ENCODE results near the gene WNT3A.
A peak's percentile ranks its signal among the peaks of the same experiment; 100 is the strongest.

WNT3A gene

DNA sequence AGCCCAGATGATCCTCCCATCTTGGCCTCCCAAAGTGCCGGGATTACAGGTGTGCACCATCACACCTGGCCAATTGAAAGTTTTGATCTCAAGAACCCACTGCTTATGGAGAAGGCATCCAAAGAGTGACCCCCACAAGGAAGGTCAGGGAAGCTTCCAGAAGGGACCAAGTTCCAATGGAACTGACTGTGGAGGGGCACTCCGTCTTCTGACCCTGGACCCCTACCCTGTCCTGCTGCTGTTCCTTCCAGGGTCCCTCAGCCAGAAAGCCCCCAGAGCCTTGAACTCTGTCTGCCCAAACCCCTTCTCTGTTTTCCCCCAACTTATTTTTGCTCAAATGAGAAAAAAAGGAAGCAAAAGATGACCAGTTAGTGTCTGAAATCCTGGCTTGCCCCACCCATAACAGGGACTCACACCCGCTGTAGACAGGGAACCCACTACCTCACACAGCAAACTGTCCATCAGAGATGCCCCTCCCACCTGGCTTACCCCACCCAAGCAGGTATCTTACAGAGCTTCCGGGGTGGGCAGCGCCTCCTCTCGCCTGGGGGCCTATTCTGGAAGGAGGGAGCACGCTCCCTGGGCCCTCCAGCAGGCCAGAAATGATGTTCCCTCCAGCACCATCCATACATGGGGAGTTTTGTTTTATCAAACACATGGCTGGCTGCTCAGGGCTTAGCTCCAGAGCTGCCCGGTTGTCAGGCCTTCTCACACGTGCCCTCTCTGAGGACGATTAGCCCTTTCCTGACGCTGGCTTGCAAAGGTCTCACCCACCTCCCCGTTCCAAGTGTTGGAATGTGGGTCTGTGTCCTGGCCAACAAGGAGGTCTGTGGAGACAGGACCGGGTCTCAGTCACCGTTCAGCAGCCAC lies 3.1 kb upstream of the WNT3A start:
- Histone ChIP-seq H3K4me3 (ENCODE audit: low read length, poor library complexity, severe bottlenecking) (no peak overlapping the region), H3K36me3 (ENCODE audit: insufficient read depth, low read length) (no peaks in the 10 kb centered on the region), H3K79me2 (ENCODE audit: insufficient read depth, low read length) (no peaks in the 10 kb centered on the region), H3K27me3 (ENCODE audit: insufficient read depth, low read length, poor library complexity, severe bottlenecking) (no peaks in the 10 kb centered on the region), H3K9ac (ENCODE audit: low read depth, low read length, poor library complexity, severe bottlenecking) (no peak overlapping the region), H4K20me1 (ENCODE audit: insufficient read depth, low read length, poor library complexity, severe bottlenecking) (no peaks in the 10 kb centered on the region), H3F3A (ENCODE audit: low read depth) (no peaks in the 10 kb centered on the region), H3K4me1 (ENCODE audit: insufficient read depth, low read length, poor library complexity, severe bottlenecking) (no peaks in the 10 kb centered on the region), H2AFZ (ENCODE audit: low read length) (no peak overlapping the region), H3K9me3 (ENCODE audit: insufficient read depth, low read depth, low read length) (no peaks in the 10 kb centered on the region), H3K9me2 (replicated peaks; ENCODE audit: low read depth, low read length) (no peaks in the 10 kb centered on the region), H3K4me2 (ENCODE audit: low read depth, low read length, poor library complexity, severe bottlenecking) (no peak overlapping the region)
- TF ChIP-seq, protein P1, sequence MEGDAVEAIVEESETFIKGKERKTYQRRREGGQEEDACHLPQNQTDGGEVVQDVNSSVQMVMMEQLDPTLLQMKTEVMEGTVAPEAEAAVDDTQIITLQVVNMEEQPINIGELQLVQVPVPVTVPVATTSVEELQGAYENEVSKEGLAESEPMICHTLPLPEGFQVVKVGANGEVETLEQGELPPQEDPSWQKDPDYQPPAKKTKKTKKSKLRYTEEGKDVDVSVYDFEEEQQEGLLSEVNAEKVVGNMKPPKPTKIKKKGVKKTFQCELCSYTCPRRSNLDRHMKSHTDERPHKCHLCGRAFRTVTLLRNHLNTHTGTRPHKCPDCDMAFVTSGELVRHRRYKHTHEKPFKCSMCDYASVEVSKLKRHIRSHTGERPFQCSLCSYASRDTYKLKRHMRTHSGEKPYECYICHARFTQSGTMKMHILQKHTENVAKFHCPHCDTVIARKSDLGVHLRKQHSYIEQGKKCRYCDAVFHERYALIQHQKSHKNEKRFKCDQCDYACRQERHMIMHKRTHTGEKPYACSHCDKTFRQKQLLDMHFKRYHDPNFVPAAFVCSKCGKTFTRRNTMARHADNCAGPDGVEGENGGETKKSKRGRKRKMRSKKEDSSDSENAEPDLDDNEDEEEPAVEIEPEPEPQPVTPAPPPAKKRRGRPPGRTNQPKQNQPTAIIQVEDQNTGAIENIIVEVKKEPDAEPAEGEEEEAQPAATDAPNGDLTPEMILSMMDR (conservative IDR thresholded peaks at IDR 0.05; ENCODE audit: low read length), result no peak
- TF ChIP-seq EZH2phosphoT487 (IDR thresholded peaks at IDR 0.05; ENCODE audit: borderline replicate concordance), result no peak

GRCh38 chr1:228004331-228004855 lies 2.4 kb upstream of the WNT3A start:
- H3F3A ChIP-seq (ENCODE audit: low read depth), result no peaks in the 10 kb centered on the region
- no peaks in the 10 kb centered on the region for H3K4me1 ChIP-seq (ENCODE audit: insufficient read depth, low read length, poor library complexity, severe bottlenecking)
- no peak overlapping the region for H3K4me3 ChIP-seq (ENCODE audit: low read length, poor library complexity, severe bottlenecking)
- no peak overlapping the region for H3K4me2 ChIP-seq (ENCODE audit: low read depth, low read length, poor library complexity, severe bottlenecking)
- no peaks in the 10 kb centered on the region for H3K79me2 ChIP-seq (ENCODE audit: insufficient read depth, low read length)
- no peak for TF ChIP-seq EZH2phosphoT487 (IDR thresholded peaks at IDR 0.05; ENCODE audit: borderline replicate concordance)
- TF ChIP-seq, protein P1 (conservative IDR thresholded peaks at IDR 0.05; ENCODE audit: low read length), result peak; percentile 50
- no peaks in the 10 kb centered on the region for H3K27me3 ChIP-seq (ENCODE audit: insufficient read depth, low read length, poor library complexity, severe bottlenecking)
- H3K9me3 ChIP-seq (ENCODE audit: insufficient read depth, low read depth, low read length), result no peaks in the 10 kb centered on the region
- no peak overlapping the region for H3K9ac ChIP-seq (ENCODE audit: low read depth, low read length, poor library complexity, severe bottlenecking)
- H3K9me2 ChIP-seq (replicated peaks; ENCODE audit: low read depth, low read length), result no peaks in the 10 kb centered on the region
- H2AFZ ChIP-seq (ENCODE audit: low read length), result no peak overlapping the region
- no peaks in the 10 kb centered on the region for H3K36me3 ChIP-seq (ENCODE audit: insufficient read depth, low read length)
- H4K20me1 ChIP-seq (ENCODE audit: insufficient read depth, low read length, poor library complexity, severe bottlenecking), result no peaks in the 10 kb centered on the region

DNA sequence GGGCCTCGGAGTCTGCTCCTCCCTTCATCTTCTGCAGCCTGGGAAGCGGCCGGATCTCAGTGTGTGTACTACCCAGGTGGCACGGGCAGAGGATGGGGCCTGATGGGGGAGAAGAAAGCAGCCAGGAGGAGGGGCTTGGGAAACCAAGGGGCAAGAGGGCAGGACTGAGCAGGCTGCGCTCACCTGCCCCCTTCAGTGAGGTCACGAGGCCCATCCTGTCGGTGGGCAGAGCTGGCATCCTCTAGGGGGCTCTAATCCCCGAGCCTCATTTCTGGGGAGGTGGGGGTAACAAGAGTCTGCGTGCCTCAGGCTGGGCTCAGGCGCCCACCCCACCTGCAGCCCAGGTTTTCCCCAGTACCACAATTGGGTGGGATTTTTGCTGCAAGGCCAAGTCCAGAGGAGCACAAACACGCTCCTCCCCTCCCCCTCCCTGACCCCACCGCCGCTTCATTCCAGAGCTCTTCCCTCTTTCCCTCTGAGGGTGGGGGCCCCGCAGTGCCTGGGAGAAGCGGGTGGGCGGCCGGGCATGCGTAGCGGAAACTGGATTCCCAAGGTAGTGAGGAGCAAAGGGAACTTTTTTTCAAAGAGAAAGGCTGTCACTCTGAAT lies 1.8 kb upstream of the WNT3A start:
- H4K20me1 ChIP-seq (ENCODE audit: insufficient read depth, low read length, poor library complexity, severe bottlenecking), result no peaks in the 10 kb centered on the region
- H3K4me1 ChIP-seq (ENCODE audit: insufficient read depth, low read length, poor library complexity, severe bottlenecking), result no peaks in the 10 kb centered on the region
- TF ChIP-seq, protein P1 (conservative IDR thresholded peaks at IDR 0.05; ENCODE audit: low read length), result no peak
- TF ChIP-seq EZH2phosphoT487 (IDR thresholded peaks at IDR 0.05; ENCODE audit: borderline replicate concordance), result no peak
- no peak overlapping the region for H2AFZ ChIP-seq (ENCODE audit: low read length)
- H3K4me2 ChIP-seq (ENCODE audit: low read depth, low read length, poor library complexity, severe bottlenecking), result no peak overlapping the region
- no peaks in the 10 kb centered on the region for H3K27me3 ChIP-seq (ENCODE audit: insufficient read depth, low read length, poor library complexity, severe bottlenecking)
- H3K9me3 ChIP-seq (ENCODE audit: insufficient read depth, low read depth, low read length), result no peaks in the 10 kb centered on the region
- H3K4me3 ChIP-seq (ENCODE audit: low read length, poor library complexity, severe bottlenecking), result no peak overlapping the region
- H3K9me2 ChIP-seq (replicated peaks; ENCODE audit: low read depth, low read length), result no peaks in the 10 kb centered on the region
- no peaks in the 10 kb centered on the region for H3K79me2 ChIP-seq (ENCODE audit: insufficient read depth, low read length)
- no peaks in the 10 kb centered on the region for H3F3A ChIP-seq (ENCODE audit: low read depth)
- H3K36me3 ChIP-seq (ENCODE audit: insufficient read depth, low read length), result no peaks in the 10 kb centered on the region
- H3K9ac ChIP-seq (ENCODE audit: low read depth, low read length, poor library complexity, severe bottlenecking), result no peak overlapping the region

Measured in Loucy (cell line).